Upper lobe of right lung (tissue), 1 donor: ENCODE results near the gene RASD1. TPM values are rescaled to one million over a fixed set of nuclear protein-coding genes. Genes with fewer than 3 reads are reported as not detected.
A peak's percentile ranks its signal among the peaks of the same experiment; 100 is the strongest.

Source experiments
- ATAC-seq: fragments of 200-7000 bp; cut with Tn5 transposase; one replicate; pipeline ENCODE4 v1.9.1; 2020; ENCODE audit warnings: mild to moderate bottlenecking, moderate library complexity
- DNase-seq: peaks from one replicate; pipeline ENCODE4 v3.0.0-alpha.2; 2020
- H3K27ac ChIP-seq: fragments of 200-600 bp; one replicate; pipeline ENCODE4 v1.8.0; 2022
- H3K27me3 ChIP-seq: fragments of 200-600 bp; one replicate; pipeline ENCODE4 v1.8.0; 2022; ENCODE audit warnings: mild to moderate bottlenecking
- H3K36me3 ChIP-seq: fragments of 200-600 bp; one replicate; pipeline ENCODE4 v1.8.0; 2022
- H3K4me1 ChIP-seq: fragments of 200-600 bp; one replicate; pipeline ENCODE4 v1.8.0; 2022
- H3K4me3 ChIP-seq: fragments of 200-600 bp; one replicate; pipeline ENCODE4 v1.8.0; 2022; ENCODE audit warnings: mild to moderate bottlenecking
- H3K9me3 ChIP-seq: fragments of 200-600 bp; one replicate; pipeline ENCODE4 v1.8.0; 2022
- intact Hi-C: fragments of 100-400 bp; cut with DNase I; formaldehyde crosslinking; loops from one replicate; pipeline ENCODE4 v1.11.0; 2022
- total RNA-seq: library from RNA; stranded (reverse); fragmentation: NEBNext Ultra II Directional; extraction: Animal tissue kit (Norgen Biotek cat#: 25700); gene quantifications from one replicate; pipeline ENCODE4 v1.2.1, GENCODE V29; 2021
- TF ChIP-seq, protein P1 (sequence below): fragments of 200-600 bp; IDR thresholded peaks from one replicate; pipeline ENCODE4 v1.8.0; 2022; ENCODE audit warnings: antibody characterized with exemption
- donor health status: DM: no; HTN: yes; CAD: no; lungs with severe emphysema.

RASD1 gene
- total RNA-seq, 1 donor from 2014 or later, result 39.2 TPM

DNA sequence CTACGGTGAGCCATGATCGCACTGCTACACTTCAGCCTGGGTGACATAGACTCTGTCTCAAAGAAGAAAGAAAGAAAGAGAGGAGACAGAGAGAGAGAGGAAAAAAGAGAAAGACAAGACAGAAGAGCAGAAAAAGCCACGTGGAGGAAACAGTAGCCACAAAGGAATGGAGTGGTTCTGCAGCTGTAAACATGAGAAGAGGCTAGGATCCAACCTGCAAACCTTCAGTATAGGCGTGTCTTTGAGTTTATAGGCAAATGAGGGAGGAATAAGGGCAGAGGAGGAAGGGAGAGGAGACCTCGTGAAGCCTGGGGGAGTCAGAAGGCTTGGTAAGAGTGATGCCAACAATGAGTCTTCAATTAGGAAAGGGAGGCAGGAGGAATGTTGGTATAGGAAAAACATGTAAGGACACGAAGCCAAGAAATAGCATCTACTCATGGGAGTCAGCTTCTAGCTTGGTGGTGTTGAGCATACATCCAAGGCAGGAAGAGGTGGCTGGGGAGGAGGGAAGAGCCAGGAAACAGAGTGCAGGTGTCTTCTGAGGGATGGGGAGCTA lies 15.5 kb downstream of the RASD1 start:
- TF ChIP-seq, protein P1, sequence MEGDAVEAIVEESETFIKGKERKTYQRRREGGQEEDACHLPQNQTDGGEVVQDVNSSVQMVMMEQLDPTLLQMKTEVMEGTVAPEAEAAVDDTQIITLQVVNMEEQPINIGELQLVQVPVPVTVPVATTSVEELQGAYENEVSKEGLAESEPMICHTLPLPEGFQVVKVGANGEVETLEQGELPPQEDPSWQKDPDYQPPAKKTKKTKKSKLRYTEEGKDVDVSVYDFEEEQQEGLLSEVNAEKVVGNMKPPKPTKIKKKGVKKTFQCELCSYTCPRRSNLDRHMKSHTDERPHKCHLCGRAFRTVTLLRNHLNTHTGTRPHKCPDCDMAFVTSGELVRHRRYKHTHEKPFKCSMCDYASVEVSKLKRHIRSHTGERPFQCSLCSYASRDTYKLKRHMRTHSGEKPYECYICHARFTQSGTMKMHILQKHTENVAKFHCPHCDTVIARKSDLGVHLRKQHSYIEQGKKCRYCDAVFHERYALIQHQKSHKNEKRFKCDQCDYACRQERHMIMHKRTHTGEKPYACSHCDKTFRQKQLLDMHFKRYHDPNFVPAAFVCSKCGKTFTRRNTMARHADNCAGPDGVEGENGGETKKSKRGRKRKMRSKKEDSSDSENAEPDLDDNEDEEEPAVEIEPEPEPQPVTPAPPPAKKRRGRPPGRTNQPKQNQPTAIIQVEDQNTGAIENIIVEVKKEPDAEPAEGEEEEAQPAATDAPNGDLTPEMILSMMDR, result no peak
- no peak overlapping the region for H3K27ac ChIP-seq
- H3K4me3 ChIP-seq, result no peak overlapping the region
- H3K9me3 ChIP-seq, result no peaks in the 10 kb centered on the region
- H3K27me3 ChIP-seq, result no peaks in the 10 kb centered on the region
- DNase-seq (no peak), ATAC-seq (no peak)
- H3K4me1 ChIP-seq, result peaks cover 19% of the 10 kb centered on the region
- intact Hi-C loops, result no loop called here
- H3K36me3 ChIP-seq, result no peaks in the 10 kb centered on the region

DNA sequence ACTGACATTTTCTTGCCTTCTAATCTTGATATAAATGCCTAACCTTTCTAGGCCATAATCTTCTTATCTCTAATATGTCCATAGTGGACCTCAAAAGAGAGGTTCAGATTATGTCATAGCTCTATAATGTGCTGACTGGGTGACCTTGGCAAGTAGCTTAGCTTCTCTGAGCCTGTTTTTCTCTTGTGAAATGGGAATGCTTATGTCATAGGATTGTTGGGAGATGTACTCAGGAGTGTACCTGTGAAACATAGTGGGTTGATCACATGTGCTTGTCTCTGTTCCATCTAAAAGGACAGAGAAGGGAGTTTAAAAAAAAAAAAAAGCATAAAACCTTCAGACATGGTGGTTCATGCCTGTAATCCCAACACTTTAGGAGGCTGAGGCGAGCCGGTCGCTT lies 17.0 kb downstream of the RASD1 start:
- DNase-seq, result no peak
- TF ChIP-seq, protein P1, result no peak
- intact Hi-C loops, result no loop called here
- H3K9me3 ChIP-seq, result no peaks in the 10 kb centered on the region
- no peak for ATAC-seq
- peaks cover 19% of the 10 kb centered on the region for H3K4me1 ChIP-seq
- H3K27ac ChIP-seq, result no peak overlapping the region
- no peak overlapping the region for H3K4me3 ChIP-seq
- no peaks in the 10 kb centered on the region for H3K27me3 ChIP-seq
- no peaks in the 10 kb centered on the region for H3K36me3 ChIP-seq

DNA sequence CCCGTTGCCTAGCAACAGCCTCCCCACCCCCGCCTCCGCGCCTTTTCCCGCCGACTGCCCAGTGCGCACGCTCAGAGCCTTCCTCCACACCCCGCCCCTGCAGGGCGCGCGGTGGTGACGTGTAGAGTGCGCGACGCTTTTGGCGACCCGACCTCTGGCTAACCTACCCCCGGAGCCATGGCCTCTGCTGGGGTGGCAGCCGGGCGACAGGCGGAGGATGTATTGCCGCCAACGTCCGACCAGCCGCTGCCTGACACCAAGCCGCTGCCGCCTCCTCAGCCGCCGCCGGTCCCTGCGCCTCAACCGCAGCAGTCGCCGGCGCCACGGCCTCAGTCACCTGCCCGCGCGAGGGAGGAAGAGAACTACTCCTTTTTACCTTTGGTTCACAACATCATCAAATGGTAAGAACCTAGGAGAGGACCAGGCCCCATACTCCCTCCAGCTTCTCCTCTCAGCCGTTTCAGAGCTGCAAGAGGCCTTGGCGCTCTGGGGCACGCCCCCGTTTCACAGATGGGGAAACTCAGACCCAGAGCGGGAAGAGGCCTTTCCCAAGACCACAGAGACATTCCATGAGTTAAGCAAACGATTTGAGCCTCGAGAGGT lies 19.2 kb downstream of the RASD1 start, which contains the start of gene MED9:
MED9 (plus strand) TSS at position 136 of the 603 bp plus-strand sequence; CDS start at position 178, 42 bp downstream.
- TF ChIP-seq, protein P1, result no peak
- H3K9me3 ChIP-seq, result no peaks in the 10 kb centered on the region
- peak within 1 kb of the TSS; percentile 99 for H3K4me3 ChIP-seq
- H3K27me3 ChIP-seq, result no peaks in the 10 kb centered on the region
- H3K4me1 ChIP-seq, result peaks cover 19% of the 10 kb centered on the region
- intact Hi-C loops, result no loop called here
- peak; percentile 97 for DNase-seq
- peak within 1 kb of the TSS; percentile 93 for H3K27ac ChIP-seq
- ATAC-seq, result peak; percentile 99
- H3K36me3 ChIP-seq, result no peaks in the 10 kb centered on the region

DNA sequence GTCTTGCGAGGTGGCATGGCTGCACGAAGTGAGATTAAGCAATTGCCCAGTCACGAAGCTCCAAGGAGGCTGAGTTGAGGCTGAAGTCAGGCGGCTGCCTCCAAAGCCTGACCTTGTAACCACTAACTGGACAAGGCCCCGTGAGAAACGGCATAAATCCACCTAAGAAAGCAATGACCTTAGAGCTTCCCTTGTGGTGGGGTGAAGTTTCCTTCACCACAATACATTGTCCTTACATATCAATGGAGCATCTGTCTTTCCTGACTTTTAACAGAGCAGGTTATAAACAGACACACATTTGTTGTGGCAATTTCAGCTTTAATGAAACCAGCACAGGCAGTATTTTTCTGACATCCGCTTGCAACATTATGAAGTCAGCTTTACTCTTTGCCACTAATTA lies 21.9 kb downstream of the RASD1 start:
- Histone ChIP-seq H3K9me3 (no peaks in the 10 kb centered on the region), H3K36me3 (no peaks in the 10 kb centered on the region), H3K27ac (no peak overlapping the region), H3K27me3 (peaks cover 9% of the 10 kb centered on the region), H3K4me3 (no peak overlapping the region), H3K4me1 (peaks cover 19% of the 10 kb centered on the region)
- DNase-seq, result no peak
- TF ChIP-seq, protein P1, result no peak
- intact Hi-C loops, result no loop called here
- no peak for ATAC-seq

DNA sequence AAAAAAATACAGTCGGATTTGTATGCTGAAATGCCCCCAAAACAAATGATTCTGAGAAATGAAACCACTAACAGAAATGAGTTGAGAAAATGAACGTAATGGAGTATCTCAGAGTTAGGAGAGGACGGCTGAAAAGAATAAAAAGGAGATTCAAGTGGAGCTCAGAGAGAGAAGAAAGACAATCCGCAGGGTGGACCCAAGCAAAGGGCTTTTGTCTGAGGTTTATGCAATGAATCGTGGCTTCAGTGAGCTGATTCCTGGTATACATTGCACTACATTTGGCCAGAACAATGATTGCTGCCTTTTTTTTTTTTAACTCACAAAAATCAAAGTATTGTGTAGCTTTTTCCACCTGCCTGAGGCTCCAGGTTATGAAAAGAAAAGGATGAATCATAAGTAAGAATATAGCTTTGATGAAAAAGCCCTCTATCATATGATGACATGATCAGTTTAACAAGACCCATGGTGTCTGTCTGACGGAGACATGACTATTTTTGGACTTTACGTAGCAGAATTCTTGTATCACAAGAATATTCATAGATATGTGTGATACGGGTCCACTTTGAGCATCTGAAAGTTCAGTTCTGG lies 23.8 kb downstream of the RASD1 start:
- Histone ChIP-seq H3K27ac (peak overlapping the region; percentile 9), H3K27me3 (peaks cover 9% of the 10 kb centered on the region), H3K4me3 (no peak overlapping the region), H3K4me1 (peaks cover under 1% of the 10 kb centered on the region), H3K36me3 (no peaks in the 10 kb centered on the region), H3K9me3 (no peaks in the 10 kb centered on the region)
- ATAC-seq (no peak), DNase-seq (no peak)
- TF ChIP-seq, protein P1, result no peak
- intact Hi-C loops, result no loop called here
